GM23338 (cell line): ENCODE results near the gene HPGD. TPM values are rescaled to one million over a fixed set of nuclear protein-coding genes. Genes with fewer than 3 reads are reported as not detected.

Experiments used
- ATAC-seq: fragments of 200-7000 bp; cut with Tn5 transposase; 3 replicates; pipeline ENCODE4 v1.9.1; 2020
- DNase-seq: peaks from one replicate; pipeline ENCODE4 v3.0.0-alpha.2; 2015; ENCODE audit warnings: low spot score
- H2AFZ ChIP-seq: fragments of 200-600 bp; sonication (generic); 2 replicates; pipeline ENCODE4 v1.8.0; 2016; ENCODE audit warnings: antibody characterized with exemption, mild to moderate bottlenecking, moderate library complexity
- H3F3A ChIP-seq: fragments of 200-600 bp; sonication (generic); replicated peaks from 2 replicates; pipeline ENCODE4 v1.8.0; 2017; ENCODE audit warnings: antibody characterized with exemption, mixed run types, low read depth
- H3K27ac ChIP-seq: fragments of 200-600 bp; sonication (generic); 2 replicates; pipeline ENCODE4 v1.6.1; 2016; ENCODE audit warnings: low read depth
- H3K27me3 ChIP-seq: fragments of 200-600 bp; sonication (generic); 2 replicates; pipeline ENCODE4 v1.8.0; 2016; ENCODE audit warnings: mild to moderate bottlenecking, mixed run types, moderate library complexity; ENCODE audit not compliant: insufficient read depth
- H3K36me3 ChIP-seq: fragments of 200-600 bp; sonication (generic); 2 replicates; pipeline ENCODE4 v1.8.0; 2016; ENCODE audit warnings: mild to moderate bottlenecking; ENCODE audit not compliant: insufficient read depth
- H3K4me1 ChIP-seq: fragments of 200-600 bp; sonication (generic); 2 replicates; pipeline ENCODE4 v1.8.0; 2016; ENCODE audit warnings: mild to moderate bottlenecking, moderate library complexity; ENCODE audit not compliant: insufficient read depth
- H3K4me2 ChIP-seq: fragments of 200-600 bp; sonication (generic); 2 replicates; pipeline ENCODE4 v1.7.1; 2017; ENCODE audit warnings: mixed run types
- H3K4me3 ChIP-seq: fragments of 200-600 bp; sonication (generic); 2 replicates; pipeline ENCODE4 v1.6.1; 2016; ENCODE audit warnings: mixed run types
- H3K79me2 ChIP-seq: fragments of 200-600 bp; sonication (generic); replicated peaks from 2 replicates; pipeline ENCODE4 v1.8.0; 2017; ENCODE audit warnings: mild to moderate bottlenecking; ENCODE audit not compliant: insufficient read depth
- H3K9me2 ChIP-seq: fragments of 200-600 bp; sonication (generic); 2 replicates; pipeline ENCODE4 v1.8.0; 2017; ENCODE audit not compliant: insufficient read depth
- H4K20me1 ChIP-seq: fragments of 200-600 bp; sonication (generic); replicated peaks from 2 replicates; pipeline ENCODE4 v1.8.0; 2017; ENCODE audit warnings: mild to moderate bottlenecking; ENCODE audit not compliant: insufficient read depth
- H3K27ac Mint-ChIP-seq: 2 replicates; pipeline ENCODE4 v1.8.0; 2020; ENCODE audit warnings: inconsistent platforms, mild to moderate bottlenecking, moderate library complexity, mixed read lengths
- H3K27me3 Mint-ChIP-seq: 3 replicates; pipeline ENCODE4 v1.8.0; 2022; ENCODE audit warnings: low read depth, mild to moderate bottlenecking, moderate library complexity, mixed read lengths, inconsistent platforms; ENCODE audit not compliant: insufficient read depth, poor library complexity
- H3K36me3 Mint-ChIP-seq: 3 replicates; pipeline ENCODE4 v1.8.0; 2021; ENCODE audit warnings: low read depth, mild to moderate bottlenecking, inconsistent platforms, moderate library complexity, mixed read lengths
- H3K4me1 Mint-ChIP-seq: 3 replicates; pipeline ENCODE4 v1.8.0; 2020; ENCODE audit warnings: mild to moderate bottlenecking, inconsistent platforms, mixed read lengths
- H3K4me3 Mint-ChIP-seq: 3 replicates; pipeline ENCODE4 v1.8.0; 2021; ENCODE audit warnings: moderate library complexity, mild to moderate bottlenecking, inconsistent platforms, mixed read lengths
- H3K9me3 Mint-ChIP-seq: 3 replicates; pipeline ENCODE4 v1.8.0; 2020; ENCODE audit warnings: moderate library complexity, mild to moderate bottlenecking, inconsistent platforms, mixed read lengths
- CREB1 ChIP-seq: fragments of 250-450 bp; sonication (Bioruptor Pico); IDR thresholded peaks from 2 replicates; pipeline ENCODE4 v1.5.0; 2020; ENCODE audit warnings: low read depth, mild to moderate bottlenecking, moderate library complexity
- CTCF ChIP-seq, 2 experiments: fragments of 200-600 bp in 1 of 2; sonication (generic) in 1 of 2; conservative IDR thresholded peaks; 2 replicates each; pipeline versions ENCODE4 v1.5.1 to v1.6.1; 2016 to 2017; ENCODE audit warnings: antibody characterized with exemption in 2 of 2, low read depth in 2 of 2, mild to moderate bottlenecking in 2 of 2, moderate library complexity in 1 of 2
- EZH2 ChIP-seq: fragments of 200-600 bp; sonication (generic); IDR thresholded peaks from one replicate; pipeline ENCODE4 v1.8.0; 2017; ENCODE audit warnings: antibody characterized with exemption, mild to moderate bottlenecking, low read depth; ENCODE audit not compliant: unreplicated experiment
- EZH2phosphoT487 ChIP-seq: fragments of 200-600 bp; sonication (generic); IDR thresholded peaks from one replicate; pipeline ENCODE4 v1.8.1; 2018; ENCODE audit warnings: antibody characterized with exemption; ENCODE audit not compliant: unreplicated experiment
- NANOG ChIP-seq: IDR thresholded peaks from 2 replicates; pipeline ENCODE4 v1.6.1; 2016; ENCODE audit warnings: antibody characterized with exemption, borderline replicate concordance
- POLR2AphosphoS5 ChIP-seq: IDR thresholded peaks from 2 replicates; pipeline ENCODE4 v1.6.1; 2016; ENCODE audit warnings: antibody characterized with exemption, low read depth
- REST ChIP-seq: IDR thresholded peaks from one replicate; pipeline ENCODE4 v1.6.1; 2018; ENCODE audit warnings: antibody characterized with exemption; ENCODE audit not compliant: unreplicated experiment
- STAT1 ChIP-seq: IDR thresholded peaks from one replicate; pipeline ENCODE4 v1.6.1; 2016; ENCODE audit warnings: antibody characterized with exemption; ENCODE audit not compliant: unreplicated experiment
- ZNF114 ChIP-seq: fragments of 250-450 bp; sonication (Bioruptor Pico); IDR thresholded peaks from 2 replicates; pipeline ENCODE4 v1.5.0; 2020; ENCODE audit warnings: mild to moderate bottlenecking, moderate library complexity
- ZNF331 ChIP-seq: fragments of 250-450 bp; sonication (Bioruptor Pico); IDR thresholded peaks from 2 replicates; pipeline ENCODE4 v1.5.0; 2020; ENCODE audit warnings: low read depth, mild to moderate bottlenecking, moderate library complexity
- ZNF462 ChIP-seq: fragments of 250-450 bp; sonication (Bioruptor Pico); IDR thresholded peaks from 2 replicates; pipeline ENCODE4 v1.5.0; 2020; ENCODE audit warnings: mild to moderate bottlenecking, moderate library complexity
- polyA plus RNA-seq: library from polyadenylated mRNA; unstranded; fragments of >200 nt; fragmentation: Nextera tagmentation; extraction: Ambion mirVana; gene quantifications from 2 replicates; pipeline ENCODE4 v1.2.1, GENCODE V29; 2016
- total RNA-seq: library from RNA; depleted of rRNA; stranded (reverse); fragments of >200 nt; shearing (Covaris generic); gene quantifications from 2 replicates; pipeline ENCODE4 v1.2.3, GENCODE V29; 2014
- TF ChIP-seq, protein P1 (sequence below): IDR thresholded peaks from 2 replicates; pipeline ENCODE4 v1.6.1; 2016; ENCODE audit warnings: antibody characterized with exemption

The HPGD gene
- total and polyA plus RNA-seq, 2 experiments from 2014 or later: 5.6 to 9.1 TPM

GRCh38 chr4:174564529-174564928, 42.2 kb upstream of the HPGD start:
- no peaks in the 10 kb centered on the region for H3K36me3 ChIP-seq
- no peak overlapping the region for H3K4me3 ChIP-seq
- H3K27ac ChIP-seq: no peak overlapping the region
- Mint-ChIP-seq H3K36me3 (no peaks in the 10 kb centered on the region), H3K27ac (no peak overlapping the region), H3K27me3 (peaks cover 3% of the 10 kb centered on the region), H3K4me1 (peaks cover 39% of the 10 kb centered on the region), H3K4me3 (no peak overlapping the region), H3K9me3 (no peaks in the 10 kb centered on the region)
- H3K9me2 ChIP-seq: peaks cover 4% of the 10 kb centered on the region; the same call in 1 of the 2 replicates
- H3K4me2 ChIP-seq: no peak overlapping the region
- H3K27me3 ChIP-seq: no peaks in the 10 kb centered on the region
- ATAC-seq (no peak), DNase-seq (no peak)
- no peaks in the 10 kb centered on the region for H3F3A ChIP-seq
- no peak for TF ChIP-seq ZNF331 (CRISPR knock-in tag)
- TF ChIP-seq EZH2phosphoT487: no peak
- TF ChIP-seq, protein P1, sequence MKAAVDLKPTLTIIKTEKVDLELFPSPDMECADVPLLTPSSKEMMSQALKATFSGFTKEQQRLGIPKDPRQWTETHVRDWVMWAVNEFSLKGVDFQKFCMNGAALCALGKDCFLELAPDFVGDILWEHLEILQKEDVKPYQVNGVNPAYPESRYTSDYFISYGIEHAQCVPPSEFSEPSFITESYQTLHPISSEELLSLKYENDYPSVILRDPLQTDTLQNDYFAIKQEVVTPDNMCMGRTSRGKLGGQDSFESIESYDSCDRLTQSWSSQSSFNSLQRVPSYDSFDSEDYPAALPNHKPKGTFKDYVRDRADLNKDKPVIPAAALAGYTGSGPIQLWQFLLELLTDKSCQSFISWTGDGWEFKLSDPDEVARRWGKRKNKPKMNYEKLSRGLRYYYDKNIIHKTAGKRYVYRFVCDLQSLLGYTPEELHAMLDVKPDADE: no peak
- no peak for TF ChIP-seq REST
- no peak for TF ChIP-seq EZH2
- TF ChIP-seq CREB1 (CRISPR knock-in tag): no peak
- no peak for TF ChIP-seq CTCF (conservative IDR thresholded peaks at IDR 0.05; ENCODE audit: low read depth in 2 of 2)
- no peak for TF ChIP-seq ZNF462 (CRISPR knock-in tag)
- no peak for TF ChIP-seq ZNF114 (CRISPR knock-in tag)
- no peak for TF ChIP-seq STAT1
- no peak for TF ChIP-seq POLR2AphosphoS5
- TF ChIP-seq NANOG: no peak
- no peaks in the 10 kb centered on the region for H4K20me1 ChIP-seq
- no peaks in the 10 kb centered on the region for H3K79me2 ChIP-seq
- H3K4me1 ChIP-seq: peaks cover 51% of the 10 kb centered on the region
- no peak overlapping the region for H2AFZ ChIP-seq
